ENCODE measurements around the gene SBF2. TPM values are rescaled to one million over a fixed set of nuclear protein-coding genes. Genes with fewer than 3 reads are reported as not detected.

Gene SBF2
- total RNA-seq, 1 experiment from 2014 or later, result 30.2 TPM

DNA sequence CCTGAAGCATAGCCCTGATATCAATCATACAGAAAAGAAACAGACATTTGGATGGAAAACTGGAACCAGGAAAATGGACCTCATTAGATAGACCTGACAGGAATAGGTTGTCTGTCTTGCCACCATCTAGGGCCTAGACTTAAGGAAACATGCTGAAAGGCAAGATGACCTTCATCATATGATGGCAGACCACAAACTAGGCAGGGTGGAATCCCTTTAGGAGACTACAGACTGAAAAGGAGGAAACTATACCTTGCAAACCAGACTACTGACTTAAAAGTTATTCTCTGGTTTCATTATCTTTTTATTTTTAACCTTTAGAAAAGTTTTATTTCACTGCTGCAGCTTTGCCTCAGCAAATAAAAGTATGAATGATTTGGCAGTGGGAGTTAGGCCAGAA lies 20.3 kb downstream of the SBF2 start:
- Mint-ChIP-seq H3K4me3 (no peak overlapping the region), H3K36me3 (ENCODE audit: insufficient read depth in 1 of 3, low read depth in 3 of 3) (no peaks in the 10 kb centered on the region), H3K9me3 (no peaks in the 10 kb centered on the region), H3K27me3 (ENCODE audit: low read depth) (no peaks in the 10 kb centered on the region; the same call in 1 of the 2 replicates), H3K4me1 (peaks cover 14 to 16% of the 10 kb centered on the region in 2 experiments), H3K27ac (peak overlapping the region; percentile 32 to 88 (median 63); a peak in 3 of 7 replicates)
- Histone ChIP-seq H3K14ac (ENCODE audit: insufficient read depth, low read length) (no peak overlapping the region), H3K23ac (ENCODE audit: insufficient read length, low read depth, low read length) (no peak overlapping the region), H4K8ac (replicated peaks; ENCODE audit: insufficient read length, low read depth, low read length) (no peak overlapping the region), H3K23me2 (ENCODE audit: insufficient read length, low read depth, low read length, poor library complexity, severe bottlenecking) (no peaks in the 10 kb centered on the region), H2BK20ac (ENCODE audit: low read depth, low read length, poor library complexity, severe bottlenecking) (no peak overlapping the region), H2AFZ (ENCODE audit: low read length) (no peak overlapping the region), H2AK5ac (ENCODE audit: insufficient read length, low read length) (no peak overlapping the region), H4K91ac (ENCODE audit: insufficient read length, low read depth, low read length) (no peak overlapping the region), H3K9me3 (ENCODE audit: control insufficient read depth, low read depth, low read length) (no peaks in the 10 kb centered on the region), H3K56ac (ENCODE audit: insufficient read length, low read depth, low read length) (no peak overlapping the region), H3K18ac (ENCODE audit: insufficient read length, low read depth, low read length) (no peak overlapping the region), H2BK12ac (ENCODE audit: insufficient read length, low read depth, low read length) (no peak overlapping the region), H3T11ph (ENCODE audit: low read length) (no peak overlapping the region), H4K5ac (ENCODE audit: insufficient read length, low read depth, low read length) (no peak overlapping the region), H3K79me2 (ENCODE audit: insufficient read depth, low read length) (0 out of 2 replicates have a peak, but pooled peaks cover 3% of the 10 kb centered on the region), H2BK120ac (ENCODE audit: low read depth, low read length, poor library complexity, severe bottlenecking) (no peak overlapping the region), H3K27ac (ENCODE audit: insufficient read length, low read depth, low read length) (no peak overlapping the region), H3K4ac (ENCODE audit: low read depth, low read length) (no peak overlapping the region), H2BK5ac (ENCODE audit: insufficient read length, low read length) (no peak overlapping the region), H3K4me1 (ENCODE audit: insufficient read depth, low read length) (no peaks in the 10 kb centered on the region), H3K4me2 (ENCODE audit: insufficient read depth, insufficient read length, low read length) (no peak overlapping the region), H3K79me1 (ENCODE audit: insufficient read depth, low read depth, low read length, poor library complexity, severe bottlenecking) (no peaks in the 10 kb centered on the region), H3K27me3 (ENCODE audit: insufficient read depth, low read length) (no peaks in the 10 kb centered on the region), H2BK15ac (ENCODE audit: low read depth, low read length) (no peak overlapping the region), H3K9ac (ENCODE audit: extremely low read depth, insufficient read length, low read length) (no peak overlapping the region), H4K20me1 (ENCODE audit: control insufficient read depth, insufficient read depth, insufficient read length) (no peaks in the 10 kb centered on the region)
- TF ChIP-seq, protein P1, sequence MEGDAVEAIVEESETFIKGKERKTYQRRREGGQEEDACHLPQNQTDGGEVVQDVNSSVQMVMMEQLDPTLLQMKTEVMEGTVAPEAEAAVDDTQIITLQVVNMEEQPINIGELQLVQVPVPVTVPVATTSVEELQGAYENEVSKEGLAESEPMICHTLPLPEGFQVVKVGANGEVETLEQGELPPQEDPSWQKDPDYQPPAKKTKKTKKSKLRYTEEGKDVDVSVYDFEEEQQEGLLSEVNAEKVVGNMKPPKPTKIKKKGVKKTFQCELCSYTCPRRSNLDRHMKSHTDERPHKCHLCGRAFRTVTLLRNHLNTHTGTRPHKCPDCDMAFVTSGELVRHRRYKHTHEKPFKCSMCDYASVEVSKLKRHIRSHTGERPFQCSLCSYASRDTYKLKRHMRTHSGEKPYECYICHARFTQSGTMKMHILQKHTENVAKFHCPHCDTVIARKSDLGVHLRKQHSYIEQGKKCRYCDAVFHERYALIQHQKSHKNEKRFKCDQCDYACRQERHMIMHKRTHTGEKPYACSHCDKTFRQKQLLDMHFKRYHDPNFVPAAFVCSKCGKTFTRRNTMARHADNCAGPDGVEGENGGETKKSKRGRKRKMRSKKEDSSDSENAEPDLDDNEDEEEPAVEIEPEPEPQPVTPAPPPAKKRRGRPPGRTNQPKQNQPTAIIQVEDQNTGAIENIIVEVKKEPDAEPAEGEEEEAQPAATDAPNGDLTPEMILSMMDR (conservative IDR thresholded peaks at IDR 0.05), result no peak
- DNase-seq, result no peak

Measured in H9 (cell line).